Ureter (tissue), 1 donor: ENCODE measurements around the gene DISC1. TPM values are rescaled to one million over a fixed set of nuclear protein-coding genes. Genes with fewer than 3 reads are reported as not detected.
"Not testable (repeated sequence)": the region's sequence is repeated elsewhere in the genome, so short reads cannot be mapped to it uniquely, and the experiment has no call there.

Source experiments
- DNase-seq: peaks from one replicate; pipeline ENCODE4 v3.0.0-alpha.2; 2020; ENCODE audit warnings: low spot score
- total RNA-seq: library from RNA; stranded (reverse); gene quantifications from one replicate; pipeline ENCODE4 v1.2.4, GENCODE V29; 2023
- donor health status: DM: yes; HTN: yes; CAD: no.

The DISC1 gene
- total RNA-seq, 1 donor from 2014 or later, result 9.6 TPM

DNA sequence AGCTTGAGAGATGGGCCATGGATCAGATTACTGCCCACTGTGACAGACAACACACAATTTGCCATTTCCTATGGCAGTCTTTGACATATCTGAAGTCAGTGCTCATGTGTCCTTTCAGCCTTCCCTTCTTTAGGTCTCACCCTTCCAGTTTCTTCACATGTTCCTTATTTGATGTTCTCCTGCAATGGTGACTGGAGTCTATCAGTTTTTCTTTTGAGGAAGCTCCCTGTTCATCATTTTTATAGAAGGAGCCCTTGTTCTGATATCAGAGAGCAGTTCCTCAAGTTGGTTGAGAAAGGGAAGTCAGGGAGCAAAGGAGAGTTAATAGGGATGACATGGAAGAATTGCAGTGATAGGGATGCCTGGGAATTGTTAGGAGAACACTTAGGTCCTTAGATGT is 42.2 kb downstream of the DISC1 start:
- no peak for DNase-seq

DNA sequence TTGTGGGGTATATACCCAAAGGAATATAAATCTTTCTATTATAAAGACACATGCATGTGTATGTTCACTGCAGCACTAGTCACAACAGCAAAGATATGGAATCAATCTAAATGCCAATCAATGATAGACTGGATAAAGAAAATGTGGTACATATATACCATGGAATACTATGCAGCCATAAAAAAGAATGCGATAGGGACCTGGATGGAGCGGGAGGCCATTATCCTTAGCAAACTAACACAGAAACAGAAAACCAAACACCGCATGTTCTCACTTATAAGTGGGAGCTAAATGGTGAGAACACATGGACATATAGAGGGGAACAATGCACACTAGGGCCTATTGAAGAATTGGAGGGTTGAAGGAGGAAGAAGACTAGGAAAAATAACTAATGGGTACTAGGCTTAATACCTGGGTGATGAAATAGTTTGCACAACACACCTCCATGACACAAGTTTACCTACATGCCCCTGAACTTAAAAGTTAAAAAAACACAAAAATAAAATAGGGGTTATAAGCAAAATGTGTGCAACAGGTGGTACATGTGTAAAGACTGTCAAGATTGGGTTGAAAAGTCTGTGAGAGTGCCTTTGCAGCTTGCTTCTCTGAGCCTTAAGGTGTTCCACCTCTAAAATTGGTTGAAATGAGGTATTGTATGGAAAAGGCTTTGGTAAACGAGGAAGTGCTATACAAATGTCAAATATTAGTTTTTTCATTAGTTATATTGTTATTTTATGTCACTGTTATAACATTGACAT is 43.5 kb downstream of the DISC1 start:
- DNase-seq, result not testable (repeated sequence)

DNA sequence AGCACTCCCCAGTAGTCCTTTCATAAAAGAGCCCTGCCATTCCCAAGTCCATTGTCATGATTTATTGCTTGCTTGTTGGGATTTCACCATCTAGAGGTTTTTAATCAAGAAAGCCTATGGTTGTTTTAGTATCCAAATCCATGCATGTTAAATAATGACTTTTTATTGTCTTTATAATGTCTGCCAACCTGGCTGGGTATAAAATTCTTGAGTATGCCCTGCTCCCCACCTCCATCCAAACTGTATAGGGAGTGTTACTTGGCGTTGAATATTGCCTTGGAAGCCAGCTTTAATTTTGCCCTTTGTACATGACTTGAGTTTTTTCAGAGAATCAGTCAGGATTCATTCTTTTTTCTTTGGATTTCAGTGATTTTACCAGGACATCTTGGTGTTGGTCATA is 44.2 kb downstream of the DISC1 start:
- DNase-seq, result no peak

DNA sequence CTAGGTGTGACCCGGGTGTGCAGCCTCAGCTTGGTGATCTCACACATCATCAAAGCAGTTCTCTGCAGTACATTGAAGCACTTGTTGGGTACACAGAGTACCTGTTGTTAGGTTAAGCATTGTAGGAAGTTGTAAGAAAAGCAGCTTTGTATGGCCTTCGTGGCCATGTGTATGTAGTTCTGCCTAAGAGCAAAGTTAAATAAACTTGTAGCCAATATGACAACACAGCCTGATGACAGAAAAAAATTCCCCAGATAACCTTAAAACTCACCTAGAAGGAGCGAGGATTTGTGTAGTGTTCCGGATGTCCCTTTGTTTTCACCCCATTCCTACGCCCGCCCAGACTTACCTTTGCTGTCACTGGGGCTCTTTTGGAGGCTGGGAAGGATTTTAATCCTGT is 48.0 kb downstream of the DISC1 start:
- DNase-seq, result no peak

DNA sequence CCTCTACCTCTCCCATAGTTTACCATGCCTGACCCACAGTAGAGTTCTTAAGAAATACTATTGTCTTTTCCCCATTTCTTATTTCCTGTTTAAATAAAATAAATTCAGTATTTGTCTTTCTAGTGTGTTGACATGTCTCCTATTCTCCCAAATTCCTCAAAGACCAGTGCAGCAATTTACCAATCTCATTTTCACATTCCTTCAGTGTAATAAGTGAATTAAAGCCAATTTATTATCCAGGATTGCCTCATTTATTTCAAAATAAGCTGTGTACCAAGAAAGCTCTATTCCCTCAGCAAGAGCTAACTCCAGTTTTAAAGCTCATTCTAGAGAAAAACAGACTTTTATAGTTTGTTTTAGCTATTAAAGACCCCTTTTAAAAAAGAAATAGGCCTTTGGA is 49.9 kb downstream of the DISC1 start:
- no peak for DNase-seq

DNA sequence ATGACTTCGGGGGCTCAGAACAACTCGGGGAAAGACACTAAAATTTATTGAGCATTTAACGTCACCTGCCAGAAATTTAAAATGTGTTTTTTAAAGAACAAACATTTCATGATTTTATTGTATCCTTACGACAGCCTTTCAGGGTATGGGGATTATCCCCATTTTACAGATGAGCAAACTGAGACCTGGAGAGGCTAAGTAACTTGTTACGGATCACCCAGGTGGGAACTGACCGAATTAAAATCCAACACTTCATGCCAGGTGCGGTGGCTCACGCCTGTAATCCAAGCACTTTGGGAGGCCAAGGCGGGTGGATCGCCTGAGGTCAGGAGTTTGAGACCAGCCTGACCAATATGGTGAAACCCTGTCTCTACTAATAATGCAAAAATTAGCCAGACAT is 50.9 kb downstream of the DISC1 start:
- no peak for DNase-seq

DNA sequence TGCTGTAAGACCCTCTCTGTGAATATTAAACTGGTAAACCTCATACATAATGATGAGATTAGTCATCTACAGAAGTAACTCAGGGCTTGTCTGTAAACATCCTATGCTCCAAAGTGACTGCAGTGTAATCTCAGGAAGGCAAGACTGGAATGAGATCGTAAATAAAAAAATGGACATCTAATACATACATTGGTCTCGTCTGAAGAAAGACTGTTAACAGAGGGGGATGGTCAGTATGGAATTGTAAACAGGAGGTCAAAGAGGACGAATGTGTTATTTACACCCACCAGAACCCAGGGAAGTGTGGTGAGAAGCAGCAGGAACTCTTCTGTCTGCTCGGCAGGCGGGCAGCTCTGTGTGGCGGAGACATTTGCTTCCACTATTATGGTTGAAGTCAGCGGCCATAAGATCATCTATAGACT is 51.4 kb downstream of the DISC1 start:
- no peak for DNase-seq

DNA sequence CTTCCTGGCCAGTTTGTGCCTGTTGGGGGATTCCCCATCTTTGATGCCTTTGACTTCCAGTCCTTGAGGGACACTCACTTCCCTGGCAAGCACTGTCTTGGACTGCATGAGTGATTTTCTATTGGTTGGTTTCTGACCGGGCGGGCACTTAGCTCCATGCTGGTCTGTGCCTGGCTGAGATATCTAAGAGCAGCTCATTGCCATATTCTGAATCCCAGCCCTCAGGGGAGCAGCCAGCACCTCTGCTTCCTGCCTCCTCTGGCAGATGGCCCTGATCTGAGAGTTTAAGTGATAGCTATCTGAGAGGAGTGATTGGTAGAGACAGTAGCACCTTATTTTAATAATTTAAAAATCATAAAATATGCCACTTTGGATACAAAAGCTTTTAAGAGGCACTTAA is 52.5 kb downstream of the DISC1 start:
- no peak for DNase-seq

DNA sequence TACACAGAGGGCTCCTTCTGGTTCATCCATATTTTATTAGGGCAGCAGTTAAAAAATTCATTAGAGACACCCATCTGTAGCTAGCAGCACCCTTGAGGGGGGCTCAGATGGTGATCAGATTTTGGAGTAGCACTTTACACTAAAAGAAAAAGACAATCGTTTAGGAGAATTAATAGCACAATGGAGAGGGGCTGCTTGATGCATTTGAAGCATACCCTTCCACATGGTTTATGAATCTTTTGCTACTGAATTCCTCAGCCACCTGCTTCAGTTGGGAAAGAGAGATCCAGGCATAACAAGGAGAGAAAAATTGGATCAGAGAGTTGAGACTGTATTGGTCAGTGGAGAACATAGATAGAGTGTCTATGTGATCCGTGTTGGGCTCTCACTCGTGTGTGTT is 54.4 kb downstream of the DISC1 start:
- no peak for DNase-seq

DNA sequence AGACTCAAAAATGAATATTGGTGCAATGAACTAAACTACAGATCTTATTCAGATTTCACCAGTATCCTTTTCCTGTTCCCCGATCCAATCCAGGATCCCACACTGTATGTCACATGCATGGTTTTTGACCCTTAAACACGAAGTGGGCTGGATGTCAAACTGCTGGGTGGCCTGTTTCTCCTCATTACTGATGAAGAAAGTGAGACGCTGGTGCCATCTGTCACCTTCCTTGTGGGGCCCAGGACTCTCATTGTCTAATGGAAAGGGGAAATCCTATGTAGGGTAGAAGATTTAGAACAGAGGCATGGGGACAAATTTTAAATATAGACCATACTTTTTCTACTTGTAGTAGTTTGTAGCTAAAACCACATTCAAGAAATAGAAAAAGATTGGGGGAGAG is 56.2 kb downstream of the DISC1 start:
- no peak for DNase-seq

DNA sequence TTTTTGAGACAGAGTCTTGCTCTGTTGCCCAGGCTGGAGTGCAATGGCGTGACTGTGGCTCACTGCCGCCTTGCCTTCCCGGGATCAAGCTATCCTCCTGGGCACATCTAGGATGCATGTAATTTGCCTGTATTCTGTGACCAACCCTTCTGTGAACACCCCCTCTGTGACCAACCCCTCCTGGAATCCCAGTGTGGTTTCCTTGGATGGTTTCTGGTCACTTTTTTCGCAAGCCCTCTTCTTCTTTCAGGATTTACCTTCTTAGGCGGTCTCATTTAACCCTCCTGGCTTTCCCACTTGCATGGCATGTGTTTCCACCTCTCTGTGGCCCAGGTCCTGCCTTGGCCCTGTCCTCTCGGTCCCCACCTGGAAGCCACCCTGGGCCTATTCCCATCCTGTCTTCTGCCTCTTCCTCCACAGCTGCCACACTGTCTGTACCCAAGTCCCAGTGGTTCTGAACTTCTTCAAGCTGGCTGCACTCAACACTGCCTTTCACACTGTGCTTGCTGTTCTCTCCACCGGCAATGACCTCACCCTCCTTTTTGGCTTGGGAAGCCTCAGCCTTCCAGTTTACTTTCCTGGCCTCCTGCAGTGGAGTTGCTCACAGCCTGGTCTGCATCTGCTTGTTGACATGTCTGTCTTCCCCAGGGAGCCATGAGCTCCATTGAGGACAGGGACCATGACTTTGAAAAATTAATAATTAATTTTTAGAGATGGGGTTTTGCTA is 57.0 kb downstream of the DISC1 start:
- no peak for DNase-seq

DNA sequence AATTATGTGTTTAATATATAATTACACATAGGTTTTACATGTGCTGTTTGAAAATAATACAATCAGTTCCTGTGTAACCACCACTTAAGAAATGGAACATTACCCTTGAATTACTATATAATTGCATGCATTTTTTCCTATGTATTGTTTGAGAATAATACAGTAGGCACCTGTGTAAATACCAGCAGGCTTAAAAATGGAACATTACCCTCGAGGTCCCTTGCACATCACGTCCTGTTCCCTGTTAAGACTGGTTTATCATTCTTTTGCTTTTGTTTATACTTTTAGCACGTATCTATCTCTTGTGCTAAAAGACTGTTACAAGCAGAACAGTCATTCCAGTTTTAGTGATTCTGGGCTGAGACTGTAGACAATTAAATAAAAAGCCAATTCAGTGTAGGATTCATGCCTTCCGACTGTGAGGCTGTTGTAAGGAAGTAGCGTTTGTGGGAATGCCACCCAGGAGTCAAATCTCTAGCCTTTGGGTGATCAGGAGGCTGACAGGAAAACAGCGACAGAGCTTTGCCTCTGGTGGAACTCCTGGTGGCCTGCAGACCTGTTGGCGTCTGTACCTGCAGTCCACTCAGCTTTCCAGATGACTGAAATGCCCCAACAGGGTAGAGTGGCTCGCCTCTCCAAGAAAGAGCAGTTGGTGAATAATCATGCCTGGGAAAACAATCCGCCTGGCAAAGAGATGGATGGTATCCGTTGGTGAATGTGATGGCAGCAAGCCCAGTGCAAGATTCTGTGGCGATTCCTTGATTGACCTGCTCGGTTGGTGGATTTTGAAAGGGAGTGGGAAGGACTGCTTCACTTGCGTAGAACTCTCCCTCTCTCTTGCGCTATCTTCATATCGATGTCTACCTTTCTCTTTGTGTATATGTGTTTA is 58.0 kb downstream of the DISC1 start:
- no peak for DNase-seq

DNA sequence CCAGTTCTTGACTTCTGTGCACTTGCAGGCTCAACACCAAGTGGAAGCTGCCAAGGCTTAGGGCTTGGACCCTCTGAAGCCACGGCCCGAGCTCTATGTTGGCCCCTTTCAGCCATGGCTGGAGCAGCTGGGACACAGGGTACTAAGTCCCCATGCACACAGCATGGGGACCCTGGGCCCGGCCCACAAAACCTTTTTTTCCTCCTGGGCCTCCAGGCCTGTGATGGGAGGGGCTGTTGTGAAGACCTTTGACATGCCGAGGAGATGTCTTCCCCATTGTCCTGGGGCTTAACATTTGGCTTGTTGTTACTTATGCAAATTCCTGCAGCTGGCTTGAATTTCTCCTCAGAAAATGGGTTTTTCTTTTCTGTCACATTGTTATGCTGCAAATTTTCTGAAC is 59.8 kb downstream of the DISC1 start:
- no peak for DNase-seq

DNA sequence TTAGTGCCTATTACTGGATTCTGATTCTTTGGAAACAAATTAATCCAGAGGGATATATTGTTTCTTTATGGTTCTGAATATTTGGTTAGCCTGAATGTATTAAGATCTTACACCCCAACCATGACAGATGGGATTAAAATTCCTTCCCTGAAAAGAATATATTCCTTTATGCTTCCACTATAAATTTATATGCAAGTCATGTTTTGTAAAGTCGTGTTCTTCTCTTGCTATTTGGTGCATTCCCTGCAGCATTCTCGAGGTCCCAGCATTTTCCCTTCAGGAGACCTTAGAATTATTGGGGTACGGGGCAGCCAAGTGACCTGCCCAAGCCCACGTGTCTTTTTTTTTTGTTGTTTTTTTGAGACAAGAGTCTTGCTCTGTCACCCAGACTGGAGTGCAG is 62.4 kb downstream of the DISC1 start:
- DNase-seq, result no peak

DNA sequence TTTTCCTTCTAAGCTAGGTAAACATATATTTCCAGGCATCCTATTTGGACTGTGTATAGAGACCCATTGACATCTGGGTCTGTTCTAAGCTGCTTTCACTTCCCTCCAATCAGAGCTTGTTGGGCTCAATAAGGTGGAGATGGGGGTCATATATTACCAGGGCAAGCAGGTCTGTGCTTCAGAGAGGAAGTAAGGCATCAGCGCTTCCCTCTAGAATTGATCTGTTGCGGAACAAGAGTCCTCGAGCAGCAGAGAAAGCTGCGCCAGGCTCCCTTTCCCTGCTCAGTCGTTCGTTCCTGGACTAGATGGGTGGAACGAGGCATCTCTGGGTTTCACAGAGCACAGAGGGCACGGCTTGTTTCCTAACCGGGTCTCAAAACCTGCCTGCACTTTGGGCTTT is 63.5 kb downstream of the DISC1 start:
- no peak for DNase-seq

DNA sequence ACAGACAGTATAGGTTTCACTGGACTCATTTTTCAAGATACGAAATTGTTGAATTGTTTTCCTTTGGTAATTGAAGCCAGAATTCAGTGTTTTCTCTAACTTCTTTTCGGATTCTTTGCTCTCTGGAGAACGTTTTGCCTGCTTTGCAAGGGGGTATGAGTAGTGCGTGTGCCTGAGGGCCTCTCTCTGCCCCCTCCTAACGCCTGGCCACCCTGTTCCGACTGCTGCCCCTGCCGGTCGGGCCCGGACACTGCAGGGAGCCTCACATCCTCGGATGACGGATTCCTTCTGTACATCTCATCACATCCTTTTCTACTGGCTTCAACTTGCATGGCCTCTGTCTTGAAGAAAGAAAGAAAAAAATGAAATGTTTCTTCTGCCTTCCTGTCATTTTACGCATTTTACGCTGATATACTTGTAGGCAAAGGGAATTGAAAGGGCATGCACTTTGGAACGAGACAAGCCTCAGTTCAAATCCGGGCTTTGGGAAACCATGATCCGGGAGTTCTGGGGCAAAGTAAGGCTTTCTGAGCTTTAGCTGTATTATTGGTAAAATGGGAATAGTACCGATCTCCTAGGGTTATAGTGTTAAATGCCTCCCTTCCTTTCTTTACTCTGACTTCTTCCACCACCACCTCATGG is 65.1 kb downstream of the DISC1 start:
- no peak for DNase-seq

DNA sequence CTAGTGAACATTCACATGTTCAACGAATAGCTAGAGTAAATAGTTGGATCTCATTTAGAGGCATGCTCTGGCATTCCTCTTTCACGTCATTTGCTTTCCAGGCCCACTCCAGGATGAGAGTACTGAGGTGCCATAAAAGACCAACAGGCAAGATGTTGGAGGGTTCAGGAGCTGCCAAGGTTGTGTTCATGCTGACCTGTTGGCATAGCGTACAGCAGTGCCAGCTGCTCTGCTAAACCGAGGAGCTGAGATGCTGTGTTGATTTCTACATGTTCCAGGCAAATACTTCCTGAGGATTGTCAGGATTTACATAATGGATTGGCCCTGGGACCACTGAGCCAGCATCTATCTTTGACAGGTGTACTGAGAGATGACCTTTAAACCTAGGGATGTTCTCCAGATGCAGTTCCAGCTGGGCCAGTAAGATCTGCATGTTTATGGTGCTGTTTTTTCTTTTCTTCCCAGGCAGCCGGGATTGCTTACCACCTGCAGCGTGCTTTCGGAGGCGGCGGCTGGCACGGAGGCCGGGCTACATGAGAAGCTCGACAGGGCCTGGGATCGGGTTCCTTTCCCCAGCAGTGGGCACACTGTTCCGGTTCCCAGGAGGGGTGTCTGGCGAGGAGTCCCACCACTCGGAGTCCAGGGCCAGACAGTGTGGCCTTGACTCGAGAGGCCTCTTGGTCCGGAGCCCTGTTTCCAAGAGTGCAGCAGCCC is 66.9 kb downstream of the DISC1 start:
- DNase-seq, result no peak

DNA sequence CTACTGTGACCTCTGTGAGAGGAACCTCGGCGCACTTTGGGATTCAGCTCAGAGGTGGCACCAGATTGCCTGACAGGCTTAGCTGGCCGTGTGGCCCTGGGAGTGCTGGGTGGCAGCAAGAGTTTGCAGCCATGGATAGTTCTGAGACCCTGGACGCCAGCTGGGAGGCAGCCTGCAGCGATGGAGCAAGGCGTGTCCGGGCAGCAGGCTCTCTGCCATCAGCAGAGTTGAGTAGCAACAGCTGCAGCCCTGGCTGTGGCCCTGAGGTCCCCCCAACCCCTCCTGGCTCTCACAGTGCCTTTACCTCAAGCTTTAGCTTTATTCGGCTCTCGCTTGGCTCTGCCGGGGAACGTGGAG is 67.5 kb downstream of the DISC1 start:
- no peak for DNase-seq

DNA sequence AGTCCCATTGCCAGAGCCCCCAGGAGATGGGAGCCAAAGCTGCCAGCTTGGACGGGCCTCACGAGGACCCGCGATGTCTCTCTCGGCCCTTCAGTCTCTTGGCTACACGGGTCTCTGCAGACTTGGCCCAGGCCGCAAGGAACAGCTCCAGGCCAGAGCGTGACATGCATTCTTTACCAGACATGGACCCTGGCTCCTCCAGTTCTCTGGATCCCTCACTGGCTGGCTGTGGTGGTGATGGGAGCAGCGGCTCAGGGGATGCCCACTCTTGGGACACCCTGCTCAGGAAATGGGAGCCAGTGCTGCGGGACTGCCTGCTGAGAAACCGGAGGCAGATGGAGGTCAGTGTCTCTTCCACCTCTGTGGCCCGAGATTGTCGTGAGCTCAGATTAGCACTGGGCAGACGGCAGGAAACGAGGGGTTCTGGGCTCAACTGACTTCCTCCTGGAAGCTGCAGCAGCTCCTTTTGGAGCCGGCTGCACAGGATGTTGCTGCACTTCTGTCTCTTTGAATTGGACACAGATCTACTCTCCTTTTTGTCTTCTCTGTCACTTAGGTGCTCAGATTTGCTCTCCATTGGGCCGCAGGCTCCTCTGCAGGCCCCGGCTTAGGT is 68.0 kb downstream of the DISC1 start:
- DNase-seq, result no peak

DNA sequence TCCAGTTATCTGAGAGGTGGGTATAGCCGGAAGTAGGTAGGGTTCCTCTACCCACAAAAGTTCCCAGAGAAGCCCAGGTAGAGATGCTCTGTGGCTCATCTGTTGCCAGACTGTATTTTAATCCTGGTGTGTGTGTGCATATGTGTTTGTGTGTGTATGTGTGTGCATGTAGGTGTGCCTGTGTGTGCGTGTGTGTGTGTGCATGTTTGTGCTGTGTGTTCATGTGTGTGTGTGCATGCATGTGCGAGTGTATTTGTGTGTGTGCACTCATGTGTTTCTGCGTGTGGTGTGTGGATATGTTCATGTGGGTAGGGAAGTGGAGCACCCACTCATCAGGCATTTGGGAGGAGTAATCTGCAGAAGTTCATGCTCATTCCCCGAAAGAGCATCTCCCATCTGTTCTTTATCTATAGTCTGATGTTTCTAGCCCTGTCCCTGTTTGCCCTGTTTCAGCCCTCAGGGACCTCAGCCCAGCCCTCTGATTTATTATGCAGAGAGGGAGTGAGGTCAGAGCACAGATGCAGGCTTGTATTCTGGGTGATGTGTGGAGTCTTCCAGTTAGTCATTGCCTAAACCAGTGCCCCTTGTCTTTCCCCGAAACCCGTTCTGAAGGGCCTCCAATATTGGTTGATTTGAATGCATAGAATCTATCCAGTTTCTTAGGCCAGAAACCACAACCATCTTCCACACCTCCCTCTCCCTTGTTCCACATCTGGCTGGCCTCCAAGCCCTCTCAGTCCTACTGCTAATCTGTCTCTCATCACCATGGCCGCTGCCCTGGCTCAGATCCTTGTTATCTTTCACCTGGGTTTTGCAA is 69.1 kb downstream of the DISC1 start:
- DNase-seq, result no peak
